HG02623 (cell line): ENCODE data around the gene VPS11.
"Not testable (repeated sequence)": the region's sequence is repeated elsewhere in the genome, so short reads cannot be mapped to it uniquely, and the experiment has no call there.

Experiments used
- ATAC-seq: cut with Tn5 transposase; IDR thresholded peaks from one replicate; pipeline ENCODE4 v1.9.1; 2021; ENCODE audit warnings: moderate library complexity; ENCODE audit not compliant: unreplicated experiment

VPS11 gene

DNA sequence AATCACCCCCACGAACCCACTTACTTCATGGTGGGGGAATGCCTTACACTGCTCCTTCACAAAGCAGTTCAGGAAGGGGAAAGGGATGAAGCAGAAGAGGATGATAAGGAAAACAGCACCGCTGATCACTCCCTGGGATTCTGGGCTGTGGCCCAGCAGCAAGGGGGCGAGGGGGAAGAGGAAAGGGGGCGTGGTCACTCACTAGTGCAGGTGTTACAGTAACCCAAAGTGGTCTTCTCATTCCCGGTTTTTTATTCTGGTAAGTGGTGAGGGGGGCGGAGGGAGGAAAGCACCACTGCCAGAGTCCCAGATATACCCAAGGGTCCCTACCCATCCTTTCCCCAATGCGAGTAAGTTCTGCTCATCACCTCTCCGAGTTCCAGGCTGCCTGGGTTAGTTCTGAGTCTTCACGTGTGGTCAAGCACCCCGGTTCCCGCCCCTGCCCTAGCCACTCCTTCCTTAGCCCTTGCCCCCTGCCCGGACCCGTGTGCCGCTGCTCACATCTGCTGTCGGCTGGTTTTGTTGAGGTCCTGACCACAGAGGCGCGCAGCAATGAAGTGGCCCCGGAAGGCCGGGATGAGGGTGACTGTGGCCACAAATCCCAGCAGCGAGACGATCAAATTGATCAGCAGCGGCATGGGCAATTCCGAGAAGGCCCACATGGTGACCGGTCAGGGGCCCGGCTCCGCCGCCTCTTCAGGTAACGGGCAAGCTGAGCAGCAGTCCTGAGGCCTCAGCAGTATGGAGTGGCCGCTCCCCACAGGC is 33.6 kb downstream of the VPS11 start:
- ATAC-seq, result peak; percentile 11

DNA sequence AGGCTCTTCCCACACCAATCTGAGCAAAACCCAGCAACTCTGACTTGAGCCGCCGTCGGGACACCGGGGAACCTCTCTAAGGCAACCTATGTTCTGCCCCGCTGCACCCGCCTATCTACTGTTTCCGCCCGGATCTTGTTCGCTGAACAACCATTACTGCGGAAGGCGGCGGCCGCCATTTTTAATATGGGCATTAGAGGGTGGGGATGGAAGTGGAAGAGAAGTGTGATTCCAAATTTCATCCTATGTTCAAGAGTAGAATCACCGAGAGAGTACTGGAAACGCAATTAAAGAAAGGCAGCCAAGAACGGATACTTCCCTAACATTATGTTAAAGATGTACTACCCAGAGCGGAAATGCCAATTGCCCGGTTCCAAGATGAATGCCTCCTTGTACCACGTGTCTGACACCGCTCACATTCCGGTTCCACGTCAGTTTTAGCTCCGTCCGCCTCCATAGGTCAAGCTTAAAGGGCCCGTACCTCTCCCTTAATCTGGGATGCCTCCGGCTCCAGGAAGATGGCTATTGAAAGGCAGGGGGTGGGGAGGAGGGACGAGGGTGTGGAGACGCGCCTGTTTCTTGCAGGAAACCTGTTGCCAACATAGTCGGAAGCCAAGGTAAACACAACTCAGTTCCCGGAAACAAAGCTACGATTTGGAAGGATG is 34.3 kb downstream of the VPS11 start, which contains the start of gene DPAGT1:
Gene DPAGT1, minus strand, starts transcription at position 95 of the 665 bp plus-strand sequence. CDS start 198 bp downstream, outside the sequence.
- peak; percentile 79 for ATAC-seq

DNA sequence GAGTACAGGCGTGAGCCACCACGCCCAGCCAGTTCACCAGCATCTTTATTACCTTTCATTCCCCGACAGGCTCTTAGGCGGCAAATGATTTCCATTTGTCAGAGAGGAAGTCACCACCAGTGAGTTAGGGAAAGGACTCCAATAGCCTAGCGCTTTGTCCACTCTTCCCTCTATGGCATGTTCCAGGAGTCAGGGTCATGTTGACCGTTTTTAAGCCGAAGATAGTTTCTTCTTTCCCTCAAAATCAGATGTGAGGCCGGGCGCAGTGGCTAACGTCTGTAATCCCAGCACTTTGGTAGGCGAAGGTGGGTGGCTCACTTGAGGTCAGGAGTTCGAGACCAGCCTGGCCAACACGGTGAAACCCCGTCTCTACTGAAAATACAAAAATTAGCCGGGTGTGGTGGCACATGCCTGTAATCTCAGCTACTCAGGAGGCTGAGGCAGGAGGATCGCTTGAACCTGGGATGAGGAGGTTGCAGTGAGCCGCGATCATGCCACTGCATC is 35.6 kb downstream of the VPS11 start:
- ATAC-seq, result not testable (repeated sequence)

DNA sequence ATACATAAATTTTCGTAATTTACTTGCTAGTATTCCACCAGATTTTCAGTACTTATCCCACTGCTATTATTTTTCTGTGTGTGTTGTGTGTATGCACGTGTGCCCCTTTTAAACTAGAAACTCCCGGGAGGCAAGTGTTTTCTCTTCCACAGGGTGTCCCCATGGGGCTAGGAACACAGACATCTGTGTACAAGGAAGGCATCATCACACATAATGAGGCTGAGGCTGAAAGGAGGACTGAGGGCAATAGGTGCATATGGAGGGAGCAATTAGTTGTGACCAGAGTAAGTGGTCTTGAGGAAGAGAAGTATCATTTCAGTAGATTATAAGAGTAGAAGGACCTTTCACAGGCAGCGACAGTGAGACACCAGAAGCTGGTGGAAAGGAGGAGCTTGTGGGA is 36.2 kb downstream of the VPS11 start:
- ATAC-seq, result no peak

DNA sequence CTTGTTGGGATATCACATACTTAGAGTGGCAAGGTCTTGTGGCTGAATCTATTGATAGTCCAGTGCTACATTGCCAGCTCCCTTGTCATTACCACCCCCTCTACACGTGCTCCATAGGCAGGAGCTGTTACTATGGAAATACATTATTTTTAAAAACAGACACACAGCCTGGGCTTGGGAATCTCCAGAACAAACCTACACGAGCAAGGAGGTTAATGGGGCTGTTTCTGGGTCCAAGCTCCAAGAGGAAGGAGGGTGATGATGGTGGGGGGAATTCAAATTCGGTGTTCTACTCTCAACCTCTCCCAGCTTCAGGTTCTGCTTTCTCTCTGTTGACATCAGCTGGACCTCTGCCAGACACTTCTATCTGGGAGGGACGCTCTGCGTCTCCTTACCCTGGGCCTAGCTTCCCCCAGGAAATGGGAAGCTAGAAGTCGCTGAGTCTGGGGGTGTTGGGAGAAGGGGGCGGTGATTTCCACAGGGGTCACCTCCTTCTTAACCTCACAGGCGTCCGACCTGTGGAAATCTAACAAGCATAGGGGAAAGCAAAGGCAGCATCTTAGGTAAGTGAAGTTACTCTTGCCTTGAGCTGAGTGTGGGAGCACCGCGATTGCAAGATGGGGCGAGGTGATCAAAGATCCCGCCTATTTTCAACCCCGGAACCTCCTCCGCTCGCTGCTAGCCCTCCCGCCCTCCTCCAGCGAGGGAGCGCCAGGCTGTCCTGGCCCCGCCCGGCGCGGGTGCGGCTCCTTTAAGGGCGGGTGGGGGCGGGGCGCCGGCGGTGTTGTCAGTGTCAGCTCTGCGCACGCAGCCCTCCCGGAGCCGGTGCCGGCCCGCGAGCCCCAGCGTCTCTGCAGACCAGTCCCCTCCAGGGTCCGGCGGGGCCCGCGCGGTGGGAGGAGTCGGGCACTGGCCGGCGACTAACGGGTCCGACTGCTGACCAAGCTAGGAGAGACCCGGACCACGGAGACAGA is 39.2 kb downstream of the VPS11 start, which contains the start of gene C2CD2L:
Gene C2CD2L, plus strand, starts transcription at position 781 of the 974 bp plus-strand sequence. CDS start 398 bp downstream, outside the sequence.
- ATAC-seq, result peak; percentile 62

DNA sequence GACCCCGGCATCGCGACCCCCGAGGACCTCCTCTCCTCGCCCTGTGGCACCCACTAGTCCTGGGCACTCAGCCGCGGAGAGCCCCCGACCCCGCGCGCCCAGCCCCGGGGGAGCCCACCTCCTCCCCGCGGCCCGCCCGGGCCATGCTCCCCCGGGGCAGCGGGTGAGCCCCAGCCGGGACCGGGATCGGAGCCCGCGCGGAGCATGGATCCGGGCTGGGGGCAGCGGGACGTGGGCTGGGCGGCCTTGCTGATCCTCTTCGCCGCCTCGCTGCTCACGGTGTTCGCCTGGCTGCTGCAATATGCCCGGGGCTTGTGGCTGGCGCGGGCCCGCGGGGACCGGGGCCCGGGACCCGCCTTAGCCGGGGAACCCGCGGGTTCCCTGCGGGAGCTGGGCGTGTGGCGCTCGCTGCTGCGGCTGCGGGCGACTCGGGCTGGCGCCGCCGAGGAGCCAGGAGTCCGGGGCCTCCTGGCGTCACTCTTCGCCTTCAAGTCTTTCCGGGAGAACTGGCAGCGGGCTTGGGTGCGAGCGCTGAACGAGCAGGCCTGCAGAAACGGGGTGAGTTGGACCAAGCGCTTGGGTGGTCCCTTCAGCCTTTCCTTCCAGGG is 40.0 kb downstream of the VPS11 start:
- ATAC-seq, result peak; percentile 12

DNA sequence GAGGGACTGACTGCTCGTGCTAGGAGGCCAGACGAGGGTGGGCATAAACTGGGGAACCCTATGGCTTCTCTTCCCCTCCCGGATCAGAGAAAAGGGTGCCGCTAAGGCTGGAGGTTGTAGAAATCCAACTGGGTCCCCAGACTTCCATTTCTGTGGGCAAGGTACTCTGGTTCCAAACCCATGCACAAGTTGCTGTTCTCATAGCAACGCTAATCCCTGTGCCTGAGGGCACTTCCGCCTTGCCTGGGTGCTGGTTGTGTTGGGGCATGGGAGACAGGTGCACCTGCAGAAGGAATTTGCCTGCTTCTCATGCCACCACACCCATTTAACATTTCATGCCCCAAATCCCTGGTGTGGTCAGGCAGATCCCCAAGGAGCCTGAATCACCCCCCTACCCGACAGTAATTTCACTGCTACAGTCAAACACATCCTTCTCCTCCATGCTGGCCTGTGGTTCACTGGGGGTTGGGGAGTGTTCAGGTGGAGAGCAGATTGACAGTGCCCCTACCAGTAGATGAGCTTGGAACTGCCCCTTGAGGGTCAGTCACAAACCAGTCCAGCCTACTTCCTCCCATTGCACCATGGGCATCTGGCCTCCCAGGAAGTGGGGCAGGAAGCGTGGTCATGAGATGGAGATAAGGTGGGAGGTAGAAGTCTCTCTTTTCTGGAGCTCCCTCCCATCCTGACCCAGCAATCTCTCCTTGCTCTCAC is 40.7 kb downstream of the VPS11 start:
- ATAC-seq, result no peak

DNA sequence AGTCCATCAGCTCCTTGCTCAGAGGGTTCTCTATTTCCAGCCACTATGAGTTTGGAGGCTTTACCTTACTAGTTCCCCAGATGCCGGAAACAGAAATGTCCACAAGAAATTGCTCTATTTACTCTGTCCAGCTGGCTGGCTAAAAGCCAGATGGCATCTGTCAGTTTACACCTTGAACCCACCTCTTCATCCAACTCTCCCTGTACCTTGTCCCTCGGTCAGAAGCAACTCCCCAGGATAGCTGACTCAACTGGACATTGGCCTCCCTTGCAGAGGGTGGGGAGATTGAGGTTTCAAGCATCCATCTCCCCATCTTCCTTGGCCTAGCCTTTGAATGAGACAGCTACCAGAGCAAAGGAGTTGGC is 41.2 kb downstream of the VPS11 start:
- ATAC-seq, result no peak

DNA sequence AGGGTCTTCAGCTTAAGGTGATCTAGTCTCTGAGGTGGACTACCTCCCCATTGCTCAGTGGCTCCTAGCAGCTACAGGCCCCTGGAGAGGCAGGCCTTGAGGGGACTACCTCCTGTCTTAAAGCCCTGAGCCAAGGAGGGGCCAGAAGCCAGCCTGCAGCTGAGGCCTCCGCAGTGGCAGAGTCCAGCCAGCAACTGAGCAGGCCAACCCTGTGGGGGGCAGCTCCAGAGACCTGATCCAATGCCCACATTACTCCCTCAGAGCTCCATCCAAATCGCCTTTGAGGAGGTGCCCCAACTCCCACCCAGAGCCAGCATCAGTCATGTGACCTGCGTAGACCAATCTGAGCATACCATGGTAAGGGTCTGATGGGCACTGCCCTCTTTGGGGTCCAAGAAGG is 42.2 kb downstream of the VPS11 start:
- no peak for ATAC-seq

DNA sequence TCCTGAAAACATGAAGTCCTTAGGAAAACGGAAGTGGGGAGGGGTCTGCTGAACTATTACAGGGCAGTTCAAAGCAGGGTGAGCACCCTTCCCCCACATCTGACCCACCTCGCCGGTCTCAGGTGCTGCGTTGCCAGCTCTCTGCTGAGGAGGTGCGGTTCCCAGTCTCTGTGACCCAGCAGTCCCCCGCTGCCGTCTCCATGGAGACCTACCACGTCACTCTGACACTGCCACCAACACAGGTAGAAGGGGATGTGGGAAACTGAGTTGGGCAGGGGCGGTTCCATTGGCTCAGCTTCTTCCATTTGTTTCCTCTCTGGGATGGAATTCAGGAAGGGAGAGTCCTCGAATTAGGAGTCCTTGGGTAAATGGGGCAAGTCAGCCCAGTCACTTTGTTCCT is 42.8 kb downstream of the VPS11 start:
- no peak for ATAC-seq

DNA sequence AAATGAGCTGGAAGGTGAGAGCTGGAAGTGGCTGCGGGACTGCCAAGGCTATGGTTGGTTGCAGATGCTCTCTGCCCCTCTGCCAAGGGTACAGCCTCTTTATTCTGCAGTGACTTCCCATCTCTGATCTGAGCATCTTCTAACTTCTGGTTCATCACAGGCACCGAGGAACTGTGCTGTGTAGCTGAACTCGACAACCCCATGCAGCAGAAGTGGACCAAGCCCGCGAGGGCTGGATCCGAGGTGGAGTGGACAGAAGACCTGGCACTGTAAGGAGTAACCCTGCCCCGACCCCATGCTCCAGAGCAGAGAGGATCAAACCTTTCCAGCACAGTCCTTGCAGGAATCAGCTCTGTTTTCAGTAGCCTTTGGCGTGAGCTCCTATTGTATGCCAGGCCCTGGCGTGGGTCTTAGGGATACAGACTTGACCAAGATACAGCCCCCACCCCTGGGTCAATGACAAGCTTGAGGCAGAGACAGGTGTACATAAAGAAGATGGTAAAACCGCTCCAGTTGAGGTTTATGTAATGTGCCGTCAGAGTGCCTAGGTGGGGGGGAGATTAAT is 43.8 kb downstream of the VPS11 start:
- no peak for ATAC-seq

DNA sequence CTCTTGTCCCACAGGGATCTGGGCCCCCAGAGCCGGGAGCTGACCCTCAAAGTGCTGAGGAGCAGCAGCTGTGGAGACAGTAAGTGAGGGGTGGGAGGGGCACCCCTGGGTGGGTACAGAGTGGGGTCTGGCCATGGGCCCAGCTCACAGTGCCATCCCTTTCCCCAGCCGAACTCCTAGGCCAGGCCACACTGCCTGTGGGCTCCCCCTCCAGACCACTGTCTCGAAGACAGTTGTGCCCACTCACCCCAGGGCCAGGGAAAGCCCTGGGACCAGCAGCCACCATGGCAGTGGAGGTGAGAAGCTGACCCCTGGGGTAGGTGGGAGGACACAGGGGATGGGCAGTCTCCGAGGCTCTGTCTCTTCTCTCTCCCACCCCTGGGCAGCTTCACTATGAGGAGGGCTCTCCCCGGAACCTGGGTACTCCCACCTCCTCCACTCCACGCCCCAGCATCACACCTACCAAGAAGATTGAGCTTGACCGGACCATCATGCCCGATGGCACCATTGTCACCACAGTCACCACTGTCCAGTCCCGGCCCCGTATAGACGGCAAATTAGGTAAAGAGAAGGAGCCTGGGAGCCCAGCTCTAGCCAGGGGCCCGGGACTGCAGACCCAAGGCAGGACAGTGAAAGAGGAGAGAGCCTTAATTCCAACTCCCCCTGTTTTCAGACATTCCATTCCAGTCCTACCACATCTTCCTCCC is 44.8 kb downstream of the VPS11 start:
- no peak for ATAC-seq

DNA sequence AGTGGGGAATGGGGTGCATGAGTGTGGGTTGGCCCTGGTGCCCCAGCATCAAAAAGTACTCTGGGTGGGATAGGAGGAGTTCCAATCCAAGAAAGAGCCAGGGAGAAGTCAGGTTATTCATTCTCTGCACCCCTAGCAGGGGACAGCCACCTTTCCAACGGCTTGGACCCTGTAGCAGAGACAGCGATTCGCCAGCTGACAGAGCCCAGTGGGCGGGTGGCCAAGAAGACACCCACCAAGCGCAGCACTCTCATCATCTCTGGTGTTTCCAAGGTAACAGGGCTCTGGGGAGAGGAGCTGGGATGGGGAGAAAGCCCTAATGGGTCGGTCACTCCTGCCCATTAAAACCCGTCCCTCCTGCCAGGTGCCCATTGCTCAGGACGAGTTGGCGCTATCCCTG is 46.1 kb downstream of the VPS11 start:
- no peak for ATAC-seq

DNA sequence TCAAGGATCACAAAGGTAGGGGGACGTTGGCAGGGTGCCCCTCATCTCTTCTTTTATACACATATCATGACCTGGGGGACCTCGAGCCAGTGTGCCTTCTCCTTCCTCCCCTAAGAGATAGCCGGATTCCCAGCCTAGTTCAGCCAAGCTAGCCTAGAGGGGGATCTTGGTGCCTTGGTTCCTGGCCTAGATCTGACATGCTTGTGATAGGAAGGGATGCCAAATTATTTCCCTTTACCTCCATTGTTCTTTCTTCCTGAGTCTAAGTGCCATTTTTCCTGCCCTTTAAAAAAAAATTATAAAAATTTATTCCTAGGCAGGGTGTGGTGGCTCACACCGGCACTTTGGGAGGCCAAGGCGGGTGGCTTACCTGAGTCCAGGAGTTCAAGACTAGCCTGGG is 46.7 kb downstream of the VPS11 start:
- no peak for ATAC-seq

DNA sequence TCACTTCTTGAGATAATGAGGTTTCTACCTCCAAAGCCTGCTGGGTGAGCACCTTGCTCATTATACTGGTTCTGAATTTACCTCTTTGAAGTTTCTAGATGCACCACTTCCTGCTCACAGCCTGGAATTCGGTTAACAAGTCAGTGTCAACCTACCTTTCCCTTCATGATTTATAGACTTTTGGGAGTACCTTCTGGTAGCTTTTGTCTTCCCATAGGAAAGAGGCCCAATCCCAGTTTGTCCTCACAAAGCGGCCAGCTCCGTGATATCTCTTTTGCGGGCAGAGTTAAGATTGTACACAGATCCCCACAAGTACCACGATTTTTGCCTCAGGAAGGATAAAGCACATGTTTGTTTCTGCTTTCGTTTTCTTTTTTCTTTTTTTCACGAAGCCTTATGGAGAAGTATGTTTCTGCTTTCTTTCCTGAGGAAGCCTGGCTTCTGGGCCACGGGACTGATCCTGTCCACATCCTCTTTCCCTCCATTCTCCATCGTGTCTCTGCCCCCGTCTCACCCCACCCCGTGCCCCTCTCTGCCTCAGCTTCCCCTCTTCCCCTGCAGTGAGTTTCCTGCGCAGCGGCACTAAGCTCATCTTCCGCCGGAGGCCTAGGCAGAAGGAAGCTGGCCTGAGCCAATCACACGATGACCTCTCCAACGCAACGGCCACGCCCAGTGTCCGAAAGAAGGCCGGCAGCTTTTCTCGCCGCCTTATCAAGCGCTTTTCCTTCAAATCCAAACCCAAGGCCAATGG is 48.0 kb downstream of the VPS11 start:
- no peak for ATAC-seq

DNA sequence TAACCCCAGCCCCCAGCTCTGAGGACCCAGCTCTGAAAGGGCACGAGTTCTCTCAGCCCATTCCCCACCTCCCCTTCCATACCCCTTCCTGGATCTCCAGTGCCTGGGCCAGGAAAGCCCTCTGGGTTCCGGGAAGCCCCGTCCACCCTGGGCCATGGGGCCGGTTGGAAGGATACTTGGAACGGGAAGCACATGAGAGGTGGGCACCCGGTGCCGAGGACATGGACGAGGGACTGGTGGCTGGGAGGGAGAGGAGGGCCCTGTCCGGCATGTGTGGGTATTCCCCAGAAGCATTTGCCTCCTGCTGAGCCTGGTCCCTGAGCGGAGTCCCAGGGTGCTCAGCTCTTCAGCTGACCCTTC is 48.6 kb downstream of the VPS11 start:
- ATAC-seq, result no peak

DNA sequence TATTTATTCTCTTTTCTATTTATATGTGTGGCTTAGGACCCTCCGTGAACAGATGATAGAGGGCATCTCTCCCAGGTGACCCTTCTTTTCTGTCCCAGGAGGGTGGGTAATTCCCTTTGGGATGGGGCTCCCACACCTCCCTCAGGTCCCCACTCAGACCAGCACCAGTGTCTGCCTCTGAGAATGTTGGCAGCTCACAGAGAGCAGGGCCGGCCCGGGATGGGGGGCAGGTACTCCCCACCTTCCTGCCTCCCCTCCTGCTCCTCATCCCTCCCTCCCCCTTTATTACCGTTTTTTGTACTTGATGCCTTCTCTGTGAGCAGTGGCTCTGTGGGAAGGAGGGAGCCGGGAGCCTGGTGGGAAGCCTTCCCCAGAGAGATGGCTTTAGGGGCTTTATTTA is 49.0 kb downstream of the VPS11 start:
- no peak for ATAC-seq

DNA sequence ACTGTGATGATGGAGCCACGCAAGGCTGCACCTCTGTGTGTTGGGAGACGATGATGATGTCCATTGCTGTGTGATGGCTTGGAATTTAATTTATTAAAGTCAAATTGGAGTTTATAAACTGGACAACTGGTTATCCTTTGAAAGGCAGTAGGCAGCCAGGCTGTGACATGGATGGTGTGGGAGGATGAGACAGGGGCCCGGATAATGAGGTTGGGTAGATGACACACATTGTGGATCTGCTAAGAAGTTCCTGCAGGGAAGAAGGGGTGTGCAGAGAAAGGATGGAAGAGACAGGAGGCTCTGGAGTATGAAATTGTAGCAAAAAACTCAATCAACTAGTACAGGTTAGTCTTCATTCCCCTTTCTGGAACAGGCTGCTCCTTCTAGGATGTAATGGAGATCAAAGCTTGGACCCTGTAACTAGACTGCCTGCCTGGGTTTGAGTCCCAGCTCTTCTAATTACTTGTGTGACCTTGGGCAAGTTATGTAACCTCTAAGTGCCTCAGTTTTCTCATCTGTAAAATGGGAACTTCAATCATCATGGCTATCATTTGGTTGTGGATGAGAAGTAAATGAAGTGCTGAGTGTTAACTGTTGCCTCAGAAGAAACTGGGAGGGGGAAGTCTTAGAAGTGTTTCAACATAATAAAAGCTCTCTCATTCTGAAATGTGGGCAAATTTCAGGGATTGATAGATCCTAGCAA is 49.5 kb downstream of the VPS11 start:
- ATAC-seq, result no peak
